HG02870 (cell line): ENCODE results near the gene ZNF610.

Experiments
- ATAC-seq: cut with Tn5 transposase; IDR thresholded peaks from one replicate; pipeline ENCODE4 v1.9.1; 2021; ENCODE audit warnings: mild to moderate bottlenecking, moderate library complexity; ENCODE audit not compliant: unreplicated experiment

The ZNF610 gene

DNA sequence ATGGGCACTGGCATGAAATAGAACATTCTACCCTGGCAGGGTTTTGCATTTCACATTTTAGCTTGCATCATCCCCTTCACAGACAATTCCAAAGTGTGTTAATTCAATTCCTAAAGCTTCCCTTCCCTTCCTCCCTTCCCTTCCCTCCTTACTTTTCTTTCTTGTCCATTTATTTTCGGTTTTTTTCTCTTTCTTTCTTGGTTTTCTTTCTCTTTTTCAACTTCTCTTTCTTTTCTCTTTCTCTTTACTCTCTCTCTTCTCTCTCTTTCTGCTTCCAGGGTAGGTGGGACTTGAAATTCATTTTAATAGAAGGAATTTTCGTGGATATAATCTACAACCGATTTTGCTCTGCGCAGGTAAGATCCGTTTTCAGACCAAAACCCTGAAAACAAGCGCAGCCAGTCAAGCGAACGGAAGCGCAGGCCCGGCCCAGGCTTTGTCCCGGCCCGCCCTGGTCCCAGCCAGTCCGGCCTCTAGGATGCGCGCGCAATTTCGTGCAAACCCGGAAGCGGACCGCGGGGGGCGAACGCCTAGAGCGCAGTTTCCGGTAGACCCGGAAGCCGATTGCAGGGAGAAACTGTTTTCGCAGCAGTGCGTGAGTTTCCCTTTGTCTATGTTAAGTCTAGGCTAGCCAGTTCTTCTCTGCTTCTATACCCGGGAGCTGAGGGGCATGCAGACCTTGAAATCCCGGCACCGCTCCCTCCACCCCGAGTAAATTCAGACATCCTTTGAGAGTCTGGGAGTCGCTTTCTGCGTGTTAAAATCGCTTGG, 61.5 kb downstream of the ZNF610 start, which contains the start of gene ZNF528:
Gene ZNF528, plus strand, starts transcription at position 540 of the 771 bp plus-strand sequence. CDS start 4,165 bp downstream, outside the sequence.
- ATAC-seq, result peak; percentile 83

DNA sequence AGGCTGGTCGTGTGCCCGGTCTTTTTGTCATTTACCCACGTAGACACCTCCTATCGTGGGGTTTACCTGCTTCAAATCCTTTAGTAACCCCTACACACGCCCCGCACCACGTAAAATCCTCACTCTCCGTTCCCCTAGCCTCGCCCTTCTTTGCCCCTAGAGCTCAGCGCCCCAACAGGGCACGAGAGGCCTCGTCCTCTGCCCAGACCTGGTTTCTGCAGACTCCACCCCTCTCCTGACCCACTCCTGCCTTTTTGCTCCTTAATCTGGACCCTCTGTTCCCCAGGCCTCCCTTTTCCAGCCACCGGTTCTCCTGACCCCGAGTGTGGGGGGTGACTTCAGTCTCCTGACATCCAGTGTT, 62.0 kb downstream of the ZNF610 start:
- ATAC-seq, result peak; percentile 11

DNA sequence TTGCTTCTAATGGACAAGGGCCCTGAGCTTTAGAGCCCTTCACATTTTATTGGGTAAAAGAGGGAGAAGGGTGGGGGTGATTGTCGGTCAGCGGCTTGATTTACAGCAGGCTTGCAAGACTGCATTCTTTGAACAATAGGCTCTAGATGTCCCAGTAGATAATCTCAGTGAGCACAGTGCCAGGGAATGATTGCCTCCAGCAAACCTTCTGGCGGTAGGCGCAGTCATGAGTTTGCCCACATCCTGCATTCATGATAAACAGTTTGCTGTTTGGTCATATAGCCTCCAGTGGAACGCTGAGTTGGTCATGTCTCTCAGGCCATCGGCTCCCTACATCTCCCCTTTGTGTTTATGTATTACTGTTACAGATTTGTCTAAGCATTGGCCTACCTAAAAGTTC, 74.2 kb downstream of the ZNF610 start:
- no peak for ATAC-seq

DNA sequence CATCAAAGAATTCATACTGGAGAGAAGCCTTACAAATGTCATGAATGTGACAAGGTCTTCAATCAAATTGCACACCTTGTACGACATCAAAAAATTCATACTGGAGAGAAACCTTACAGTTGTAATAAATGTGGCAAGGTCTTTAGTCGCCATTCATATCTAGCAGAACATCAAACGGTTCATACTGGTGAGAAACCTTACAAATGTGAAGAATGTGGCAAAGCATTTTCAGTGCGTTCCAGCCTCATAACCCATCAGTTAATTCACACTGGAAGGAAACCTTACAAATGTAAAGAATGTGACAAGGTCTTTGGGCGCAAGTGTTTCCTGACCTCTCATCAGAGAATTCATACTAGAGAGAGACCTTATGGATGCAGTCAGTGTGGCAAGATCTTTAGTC, 79.7 kb downstream of the ZNF610 start:
- ATAC-seq, result no peak
